Breast epithelium (tissue), 3 donors: Measurements from ENCODE around the gene CTNNAL1.

Experiments used
- CTCF ChIP-seq, 3 donors: fragments of 450-650 bp; IDR thresholded peaks; one replicate each; pipeline ENCODE4 v1.5.1; 2016 to 2017; ENCODE audit warnings: antibody characterized with exemption in 3 of 3, mild to moderate bottlenecking in 3 of 3, moderate library complexity in 3 of 3
- POLR2A ChIP-seq: fragments of 450-650 bp; IDR thresholded peaks from one replicate; pipeline ENCODE4 v1.6.1; 2016; ENCODE audit warnings: antibody characterized with exemption, mild to moderate bottlenecking, moderate library complexity
- POLR2AphosphoS5 ChIP-seq, 3 donors: sonication (generic); formaldehyde crosslinking; IDR thresholded peaks; one replicate each; pipeline ENCODE4 v1.6.1; 2017; ENCODE audit warnings: antibody characterized with exemption in 3 of 3

DNA sequence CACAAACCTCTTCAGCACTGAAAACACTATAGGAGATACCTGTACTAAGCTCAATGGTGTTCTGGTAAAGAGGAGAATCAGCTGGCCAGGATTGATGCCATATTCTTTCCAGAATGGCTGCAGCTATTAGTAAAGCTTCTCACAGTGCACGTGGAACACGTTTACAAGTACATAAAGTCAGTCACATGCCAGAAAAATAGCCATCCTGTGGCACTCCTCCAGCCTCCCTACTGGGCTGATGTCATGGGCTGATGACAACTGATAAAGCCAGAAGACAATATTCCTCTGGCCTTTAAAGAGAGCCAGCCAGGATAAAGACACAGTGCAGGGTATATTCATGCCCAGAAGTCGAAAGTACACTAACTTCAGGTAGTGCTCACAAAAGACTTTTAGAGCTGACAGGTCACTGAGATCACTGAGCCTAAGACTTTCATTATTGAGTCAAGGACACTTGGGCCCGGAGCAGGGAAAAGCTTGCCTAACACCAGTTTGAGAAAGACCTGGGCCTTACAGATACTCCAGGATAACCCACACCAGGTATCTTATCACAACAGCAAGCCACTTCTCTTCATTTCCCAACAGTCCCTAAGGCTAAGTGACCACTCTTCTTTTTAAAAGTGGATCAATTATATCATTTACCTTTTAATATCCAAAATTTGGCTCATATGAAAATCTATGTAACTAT is 49.7 kb downstream of the CTNNAL1 start:
- TF ChIP-seq POLR2AphosphoS5 (IDR thresholded peaks at IDR 0.05) (no peak), CTCF (IDR thresholded peaks at IDR 0.05) (no peak), POLR2A (no peak)
